ENCODE data around the gene SIGLEC9.

Gene SIGLEC9

GRCh38 chr19:51145916-51146493 lies 21.3 kb downstream of the SIGLEC9 start:
- DNase-seq (ENCODE audit: low read depth), result no peak

GRCh38 chr19:51146751-51147150 lies 22.0 kb downstream of the SIGLEC9 start:
- DNase-seq (ENCODE audit: low read depth), result no peak

- DNase-seq (ENCODE audit: low read depth), result no peak
Observed at GRCh38 chr19:51147663-51148062, 23.0 kb downstream of the SIGLEC9 start.

DNA sequence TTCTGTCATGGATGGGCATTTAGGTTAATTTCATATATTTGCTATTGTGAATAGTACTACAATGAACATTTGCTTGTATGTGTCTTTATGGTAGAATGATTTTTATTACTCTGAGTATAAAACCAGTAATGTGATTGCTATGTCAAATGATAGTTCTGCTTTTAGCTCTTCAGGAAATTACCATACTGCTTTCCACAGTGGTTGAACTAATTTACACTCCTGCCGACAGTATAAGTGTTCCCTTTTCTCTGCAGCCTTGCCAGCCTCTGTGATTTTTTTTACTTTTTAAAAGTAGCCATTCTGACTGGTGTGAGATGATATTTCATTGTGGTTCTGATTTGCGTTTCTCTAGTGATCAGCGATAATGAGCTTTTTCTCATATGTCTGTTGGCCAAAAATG lies 23.9 kb downstream of the SIGLEC9 start:
- no peak for DNase-seq (ENCODE audit: low read depth)

- DNase-seq (ENCODE audit: low read depth), result no peak
Observed at GRCh38 chr19:51150627-51151026, 25.9 kb downstream of the SIGLEC9 start.

GRCh38 chr19:51156710-51157109 lies 32.0 kb downstream of the SIGLEC9 start:
- no peak for DNase-seq (ENCODE audit: low read depth)

GRCh38 chr19:51157265-51157664 lies 32.6 kb downstream of the SIGLEC9 start:
- DNase-seq (ENCODE audit: low read depth), result no peak

DNA sequence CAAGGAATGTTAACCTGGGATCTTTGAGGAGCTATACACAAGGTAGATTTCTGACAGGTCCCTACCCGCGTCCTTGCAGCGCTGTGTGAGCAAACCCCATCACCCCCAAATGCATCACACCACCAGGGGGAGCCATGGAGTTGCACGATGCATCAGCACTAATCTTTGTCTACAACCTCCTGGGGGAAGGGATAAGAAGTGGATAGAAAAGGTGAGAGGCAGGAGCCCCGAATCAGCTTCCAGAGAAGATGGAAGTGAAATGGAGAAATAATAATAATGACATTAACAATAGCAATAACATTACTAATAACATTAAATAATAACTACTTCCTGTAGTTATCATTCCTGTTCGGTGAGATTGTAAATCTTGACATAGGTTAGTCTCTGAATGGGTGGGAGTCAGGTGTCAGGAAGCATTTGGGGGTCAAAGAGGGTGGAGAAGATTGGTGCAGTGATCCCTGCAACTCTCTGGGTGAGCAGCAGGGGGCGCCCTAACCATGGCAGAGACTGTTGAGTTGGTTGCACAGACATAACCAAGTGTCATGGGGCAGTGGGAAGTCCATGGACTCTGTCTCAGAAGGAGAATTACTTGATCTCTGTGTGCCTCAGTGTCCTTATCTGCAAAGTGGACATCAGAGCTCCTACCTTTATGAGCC lies 33.9 kb downstream of the SIGLEC9 start:
- DNase-seq (ENCODE audit: low read depth), result no peak

- DNase-seq (ENCODE audit: low read depth), result no peak
Observed at GRCh38 chr19:51159656-51160055, 35.0 kb downstream of the SIGLEC9 start.

DNA sequence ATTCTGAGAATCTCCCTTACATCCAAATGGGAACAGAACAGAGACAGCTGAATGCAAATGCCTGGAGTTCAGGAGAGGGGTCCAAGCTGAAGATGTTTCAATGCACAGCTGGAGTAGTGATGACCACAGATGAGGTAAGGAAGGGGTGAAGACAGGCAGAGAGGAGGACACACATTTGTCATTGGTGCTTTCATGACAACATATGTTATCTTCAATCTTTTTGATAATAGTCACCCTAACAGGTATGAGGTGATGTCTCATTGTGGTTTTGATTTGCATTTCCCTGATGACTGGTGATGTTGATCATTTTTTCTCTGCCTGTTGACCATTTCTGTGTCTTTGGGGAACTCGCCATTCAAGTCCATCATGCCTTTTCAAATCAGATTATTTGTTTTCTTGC lies 36.6 kb downstream of the SIGLEC9 start:
- no peak for DNase-seq (ENCODE audit: low read depth)

- no peak for DNase-seq (ENCODE audit: low read depth)
Observed at GRCh38 chr19:51161867-51162496, 37.3 kb downstream of the SIGLEC9 start.

DNA sequence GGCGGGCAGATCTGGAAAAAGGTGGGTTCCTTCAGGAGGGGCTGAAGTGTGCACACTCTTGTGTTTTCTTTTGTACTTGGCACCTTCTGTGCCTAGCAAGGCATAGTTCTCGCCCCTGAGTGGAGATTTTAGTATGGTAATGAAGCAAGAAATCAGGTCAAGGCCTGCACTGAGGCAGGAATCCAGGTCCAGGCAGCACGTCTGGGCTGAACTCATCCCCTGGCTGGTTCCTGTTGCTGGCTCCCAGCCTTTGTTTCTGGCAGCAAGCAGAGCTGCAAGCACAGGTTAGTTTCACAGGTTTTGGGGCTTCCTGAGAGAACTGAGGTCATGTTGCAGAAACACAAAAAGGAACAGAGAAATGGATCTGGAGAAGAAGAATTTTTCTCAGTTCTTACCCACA lies 38.6 kb downstream of the SIGLEC9 start:
- no peak for DNase-seq (ENCODE audit: low read depth)

- DNase-seq (ENCODE audit: low read depth), result no peak
Observed at GRCh38 chr19:51164215-51164614, 39.5 kb downstream of the SIGLEC9 start.

DNA sequence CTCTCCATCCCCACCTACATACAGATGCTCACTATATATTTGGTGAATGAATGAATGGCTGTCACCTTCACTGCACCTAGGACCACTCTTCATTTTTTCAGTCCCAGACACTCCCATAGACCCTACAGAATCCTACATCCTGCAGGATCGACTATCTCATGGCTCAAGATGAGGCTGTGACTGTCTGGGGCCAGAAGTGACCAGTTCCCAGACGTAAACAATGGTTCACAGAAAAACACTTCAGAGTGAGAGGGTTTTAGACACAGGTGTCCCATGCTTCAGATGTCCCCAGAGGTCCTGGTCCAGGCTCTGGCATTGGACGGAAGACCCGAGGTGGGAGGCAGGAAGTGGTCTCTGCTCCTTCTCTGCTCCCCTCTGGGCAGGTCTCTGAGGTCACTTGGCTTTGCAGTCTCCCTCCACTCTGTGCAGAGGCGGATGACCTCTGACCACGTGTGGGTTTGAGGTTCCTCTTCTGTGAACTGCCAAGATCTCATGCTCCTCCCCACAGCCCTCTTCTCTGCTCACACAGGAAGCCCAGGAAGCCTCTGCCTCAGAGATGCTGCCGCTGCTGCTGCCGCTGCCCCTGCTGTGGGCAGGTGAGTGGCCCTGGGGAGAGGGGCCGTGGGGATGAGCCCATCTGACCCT lies 42.3 kb downstream of the SIGLEC9 start:
- no peak for DNase-seq (ENCODE audit: low read depth)

- no peak for DNase-seq (ENCODE audit: low read depth)
Observed at GRCh38 chr19:51168564-51169282, 44.0 kb downstream of the SIGLEC9 start.

DNA sequence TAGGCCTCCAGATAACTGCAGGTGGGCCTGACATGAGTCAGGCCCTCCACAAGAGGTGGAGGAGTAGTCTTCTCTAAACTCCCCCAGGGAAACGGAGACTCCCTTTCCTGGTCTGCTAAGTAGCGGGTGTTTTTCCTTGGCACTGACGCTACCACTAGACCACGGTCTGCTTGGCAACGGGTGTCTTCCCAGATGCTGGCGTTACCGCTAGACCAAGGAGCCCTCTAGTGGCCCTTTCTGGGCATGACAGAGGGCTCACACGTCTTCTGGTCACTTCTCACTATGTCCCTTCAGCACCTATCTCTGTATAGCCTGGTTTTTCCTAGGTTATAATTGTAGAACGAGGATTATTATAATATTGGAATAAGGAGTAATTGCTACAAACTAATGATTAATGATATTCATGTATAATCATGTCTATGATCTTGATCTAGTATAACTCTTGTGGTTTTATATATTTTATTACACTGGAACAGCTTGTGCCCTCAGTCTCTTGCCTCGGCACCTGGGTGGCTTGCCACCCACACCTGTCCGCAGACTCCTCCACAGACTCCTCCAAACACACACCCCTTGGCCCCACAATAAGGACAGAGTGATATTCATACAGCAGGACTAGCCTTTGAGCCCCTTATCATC lies 44.7 kb downstream of the SIGLEC9 start:
- DNase-seq (ENCODE audit: low read depth), result peak; percentile 24

GRCh38 chr19:51172223-51172622 lies 47.5 kb downstream of the SIGLEC9 start:
- DNase-seq (ENCODE audit: low read depth), result no peak

DNA sequence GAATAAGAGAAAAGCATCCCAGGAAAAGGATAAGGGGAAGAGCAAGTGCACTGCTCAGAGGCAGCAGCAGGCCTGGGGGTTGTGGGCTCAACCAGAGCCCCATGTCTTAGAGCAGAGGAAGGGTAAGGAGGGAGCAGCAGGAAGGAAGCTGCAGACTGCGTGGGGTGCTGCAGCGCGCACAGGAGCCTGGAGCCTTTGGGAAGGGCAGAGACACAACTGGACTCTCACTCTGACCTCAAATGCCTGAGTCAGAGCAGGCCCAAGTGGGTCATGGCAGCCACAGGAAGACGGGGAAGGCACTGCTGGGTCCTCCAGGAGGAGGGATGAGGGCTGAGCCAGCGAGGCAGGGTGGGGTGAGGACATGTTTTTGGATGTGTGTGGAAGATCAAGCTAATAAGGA lies 49.0 kb downstream of the SIGLEC9 start:
- DNase-seq (ENCODE audit: low read depth), result no peak

DNA sequence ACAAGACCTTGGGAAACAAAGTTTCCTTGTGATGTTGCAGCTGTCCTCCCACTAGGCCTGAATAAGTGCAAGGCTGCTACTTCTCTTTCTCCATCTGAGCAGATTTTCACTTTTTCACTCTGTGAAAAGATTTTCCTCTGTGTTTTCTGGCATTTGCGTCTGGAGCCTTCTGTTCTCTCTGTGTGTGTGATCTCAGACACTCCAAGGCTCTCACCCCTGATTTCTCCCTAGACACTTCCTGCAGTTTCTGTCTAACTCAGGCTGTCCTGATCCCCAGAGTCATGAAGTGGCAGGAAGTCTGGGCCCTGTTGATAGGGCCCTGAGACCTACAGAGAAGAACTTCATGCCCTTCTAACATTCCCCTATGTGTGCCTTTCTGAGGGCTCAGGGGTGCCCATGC lies 54.5 kb downstream of the SIGLEC9 start:
- DNase-seq (ENCODE audit: low read depth), result no peak
